ENCODE results near the gene KLK3. TPM values are rescaled to one million over a fixed set of nuclear protein-coding genes. Genes with fewer than 3 reads are reported as not detected.

Gene KLK3
- total and polyA plus RNA-seq, 11 donors, result not detected

GRCh38 chr19:50869479-50869878 is 14.8 kb downstream of the KLK3 start:
- Histone ChIP-seq H3K4me3 (no peak overlapping the region), H3K36me3 (no peaks in the 10 kb centered on the region), H3K9me3 (no peaks in the 10 kb centered on the region), H3K27me3 (peaks cover 0 to 56% (median 21%) of the 10 kb centered on the region in 9 donors), H3K27ac (no peak overlapping the region), H3K4me1 (no peaks in the 10 kb centered on the region)
- WGBS, 4 donors, result 77 to 88% (median 86%) methylated on average over 4 of the region's 4 CpGs
- intact Hi-C loops (cut with DNase I), result no loop called here
- DNase-seq (no peak), ATAC-seq (no peak)
- no peak for TF ChIP-seq POLR2A (IDR thresholded peaks at IDR 0.05)
- no peak for TF ChIP-seq CTCF (IDR thresholded peaks at IDR 0.05)

- no peak for TF ChIP-seq POLR2A (IDR thresholded peaks at IDR 0.05)
- no peak for TF ChIP-seq CTCF (IDR thresholded peaks at IDR 0.05)
- DNase-seq, result no peak
- H3K27ac ChIP-seq, result no peak overlapping the region
- ATAC-seq, result no peak
- intact Hi-C loops (cut with DNase I), result no loop called here
- H3K4me3 ChIP-seq, result no peak overlapping the region
- no peaks in the 10 kb centered on the region for H3K4me1 ChIP-seq
- 48 to 66% (median 61%) methylated on average over 18 to 26 of the region's 26 CpGs for WGBS, 4 donors
- peaks cover 0 to 62% (median 21%) of the 10 kb centered on the region in 9 donors for H3K27me3 ChIP-seq
- no peaks in the 10 kb centered on the region for H3K9me3 ChIP-seq
- H3K36me3 ChIP-seq, result no peaks in the 10 kb centered on the region
Measured at GRCh38 chr19:50870417-50871089, 15.8 kb downstream of the KLK3 start.

- ATAC-seq, result no peak
- Histone ChIP-seq H3K4me3 (no peak within 1 kb of the TSS), H3K4me1 (no peaks in the 10 kb centered on the region), H3K27ac (no peak within 1 kb of the TSS), H3K9me3 (no peaks in the 10 kb centered on the region), H3K36me3 (no peaks in the 10 kb centered on the region), H3K27me3 (peaks cover 4 to 62% (median 15%) of the 10 kb centered on the region in 9 donors)
- intact Hi-C loops (cut with DNase I), result no loop called here
- DNase-seq, result no peak
- 76 to 80% (median 78%) methylated on average over 2 to 3 of the region's 3 CpGs for WGBS, 4 donors
- TF ChIP-seq CTCF (IDR thresholded peaks at IDR 0.05) (no peak), POLR2A (IDR thresholded peaks at IDR 0.05) (no peak)
Measured at GRCh38 chr19:50873056-50873455, 18.3 kb downstream of the KLK3 start, which contains the start of gene KLK2. TSS of gene KLK2 (plus strand) at chr19:50873439. CDS start at chr19:50873474, 35 bp downstream.

- TF ChIP-seq POLR2A (IDR thresholded peaks at IDR 0.05), result no peak
- no peak for TF ChIP-seq CTCF (IDR thresholded peaks at IDR 0.05)
- Histone ChIP-seq H3K4me1 (no peaks in the 10 kb centered on the region), H3K27ac (no peak overlapping the region), H3K36me3 (no peaks in the 10 kb centered on the region), H3K27me3 (peaks cover 4 to 61% (median 11%) of the 10 kb centered on the region in 9 donors), H3K9me3 (no peaks in the 10 kb centered on the region), H3K4me3 (no peak overlapping the region)
- intact Hi-C loops (cut with DNase I), result no loop called here
- ATAC-seq (no peak), DNase-seq (no peak)
- WGBS, 4 donors, result 68 to 74% (median 72%) methylated on average over 5 of the region's 5 CpGs
Measured at GRCh38 chr19:50874211-50874610, 19.5 kb downstream of the KLK3 start.

All from heart left ventricle (tissue), 16 donors.